Neural progenitor cell (in vitro differentiated cells): Measurements from ENCODE around the gene NHP2. TPM values are rescaled to one million over a fixed set of nuclear protein-coding genes. Genes with fewer than 3 reads are reported as not detected.
A peak's percentile ranks its signal among the peaks of the same experiment; 100 is the strongest.

ENCODE experiments used
- DNase-seq: peaks from one replicate; pipeline ENCODE4 v3.0.0-alpha.2; 2016; ENCODE audit warnings: low spot score
- H2AFZ ChIP-seq: fragments of 200-600 bp; sonication (generic); replicated peaks from 2 replicates; pipeline ENCODE4 v1.6.1; 2016; ENCODE audit warnings: antibody characterized with exemption
- H3F3A ChIP-seq: fragments of 200-600 bp; sonication (generic); 2 replicates; pipeline ENCODE4 v1.6.1; 2016; ENCODE audit warnings: antibody characterized with exemption, low read depth
- H3K27ac ChIP-seq: fragments of 200-600 bp; sonication (generic); 2 replicates; pipeline ENCODE4 v1.5.1; 2016; ENCODE audit warnings: mild to moderate bottlenecking
- H3K27me3 ChIP-seq: fragments of 200-600 bp; sonication (generic); 2 replicates; pipeline ENCODE4 v1.6.1; 2016; ENCODE audit warnings: mild to moderate bottlenecking, moderate library complexity
- H3K36me3 ChIP-seq: fragments of 200-600 bp; sonication (generic); 2 replicates; pipeline ENCODE4 v1.5.1; 2016
- H3K4me1 ChIP-seq: fragments of 200-600 bp; sonication (generic); 2 replicates; pipeline ENCODE4 v1.6.1; 2016; ENCODE audit warnings: mixed run types
- H3K4me2 ChIP-seq: fragments of 200-600 bp; sonication (generic); 2 replicates; pipeline ENCODE4 v1.6.1; 2016
- H3K4me3 ChIP-seq: fragments of 200-600 bp; sonication (generic); 2 replicates; pipeline ENCODE4 v1.5.1; 2016
- H3K79me2 ChIP-seq: fragments of 200-600 bp; sonication (generic); 2 replicates; pipeline ENCODE4 v1.6.1; 2016; ENCODE audit warnings: low read depth
- H3K9ac ChIP-seq: fragments of 200-600 bp; sonication (generic); 2 replicates; pipeline ENCODE4 v1.6.1; 2016
- H3K9me3 ChIP-seq: fragments of 200-600 bp; sonication (generic); 2 replicates; pipeline ENCODE4 v1.5.1; 2016; ENCODE audit warnings: low read depth
- H4K20me1 ChIP-seq: fragments of 200-600 bp; sonication (generic); 2 replicates; pipeline ENCODE4 v1.6.1; 2016; ENCODE audit warnings: low read depth
- H3K27ac Mint-ChIP-seq: 3 replicates; pipeline ENCODE4 v1.8.0; 2021; ENCODE audit warnings: mixed read lengths
- H3K27me3 Mint-ChIP-seq: 2 replicates; pipeline ENCODE4 v1.8.0; 2022; ENCODE audit warnings: low read depth, mild to moderate bottlenecking, inconsistent platforms, moderate library complexity, mixed read lengths; ENCODE audit not compliant: insufficient read depth
- H3K36me3 Mint-ChIP-seq: 3 replicates; pipeline ENCODE4 v1.8.0; 2021; ENCODE audit warnings: mixed read lengths
- H3K4me1 Mint-ChIP-seq: 3 replicates; pipeline ENCODE4 v1.8.0; 2021; ENCODE audit warnings: mixed read lengths
- H3K4me3 Mint-ChIP-seq: 3 replicates; pipeline ENCODE4 v1.8.0; 2021; ENCODE audit warnings: mild to moderate bottlenecking, moderate library complexity, mixed read lengths
- H3K9me3 Mint-ChIP-seq: 3 replicates; pipeline ENCODE4 v1.8.0; 2020; ENCODE audit warnings: mixed read lengths
- EZH2 ChIP-seq: fragments of 200-600 bp; sonication (generic); IDR thresholded peaks from 2 replicates; pipeline ENCODE4 v1.6.1; 2017; ENCODE audit warnings: antibody characterized with exemption, mild to moderate bottlenecking, moderate library complexity
- EZH2phosphoT487 ChIP-seq: fragments of 200-600 bp; sonication (generic); IDR thresholded peaks from 2 replicates; pipeline ENCODE4 v1.6.1; 2017; ENCODE audit warnings: antibody characterized with exemption
- total RNA-seq: library from RNA; depleted of rRNA; stranded (reverse); fragments of >200 nt; gene quantifications from 2 replicates; pipeline ENCODE4 v1.2.3, GENCODE V29; 2015; ENCODE audit warnings: low replicate concordance
- TF ChIP-seq, protein P1 (sequence below): fragments of 200-600 bp; sonication (generic); IDR thresholded peaks from 2 replicates; pipeline ENCODE4 v1.5.1; 2017; ENCODE audit warnings: antibody characterized with exemption, mild to moderate bottlenecking

NHP2 gene
- total RNA-seq, 1 donor from 2014 or later: 357 TPM

DNA sequence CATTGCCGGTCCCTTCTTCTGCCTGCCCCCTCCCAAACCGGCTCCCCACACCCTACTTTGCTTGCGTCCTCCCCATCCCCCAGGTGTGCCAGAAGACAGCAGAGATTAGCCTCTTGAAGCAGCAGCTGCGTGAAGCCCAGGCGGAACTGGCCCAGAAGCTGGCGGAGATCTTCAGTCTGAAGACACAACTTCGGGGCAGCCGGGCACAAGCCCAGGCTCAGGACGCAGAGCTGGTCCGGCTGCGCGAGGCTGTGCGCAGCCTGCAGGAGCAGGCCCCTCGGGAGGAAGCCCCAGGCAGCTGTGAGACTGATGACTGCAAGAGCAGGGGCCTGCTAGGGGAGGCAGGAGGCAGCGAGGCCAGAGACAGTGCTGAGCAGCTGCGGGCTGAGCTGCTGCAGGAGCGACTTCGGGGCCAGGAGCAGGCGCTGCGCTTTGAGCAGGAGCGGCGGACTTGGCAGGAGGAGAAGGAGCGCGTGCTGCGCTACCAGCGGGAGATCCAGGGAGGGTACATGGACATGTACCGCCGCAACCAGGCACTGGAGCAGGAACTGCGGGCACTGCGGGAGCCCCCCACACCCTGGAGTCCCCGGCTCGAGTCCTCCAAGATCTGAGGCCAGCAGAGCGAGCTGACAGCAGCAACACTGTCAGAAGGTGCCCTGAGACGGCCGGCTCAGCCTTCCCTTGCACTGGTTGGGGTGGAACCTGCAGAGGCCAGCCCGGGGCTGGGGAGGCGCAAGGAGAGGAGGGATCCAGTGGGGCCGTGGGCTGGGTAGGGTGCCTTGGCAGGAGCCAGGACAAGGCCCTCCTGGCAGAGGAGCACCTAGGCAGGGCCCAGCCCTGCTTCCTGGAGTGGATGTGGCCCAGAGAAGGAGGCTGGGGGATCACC lies 32.1 kb downstream of the NHP2 start:
- H4K20me1 ChIP-seq: peaks cover 14% of the 10 kb centered on the region
- H2AFZ ChIP-seq: no peak overlapping the region
- H3K27ac ChIP-seq: no peak overlapping the region
- H3K79me2 ChIP-seq: peaks cover 19% of the 10 kb centered on the region
- H3K36me3 Mint-ChIP-seq: peaks cover 3% of the 10 kb centered on the region
- H3K9ac ChIP-seq: no peak overlapping the region
- H3K9me3 ChIP-seq: no peaks in the 10 kb centered on the region
- no peaks in the 10 kb centered on the region for H3K27me3 ChIP-seq
- no peak overlapping the region for H3K4me2 ChIP-seq
- no peak overlapping the region for H3K4me3 ChIP-seq
- no peaks in the 10 kb centered on the region for H3K36me3 ChIP-seq
- peaks cover 8% of the 10 kb centered on the region for H3K27me3 Mint-ChIP-seq
- H3K4me1 ChIP-seq: peaks cover 20% of the 10 kb centered on the region
- peaks cover 21% of the 10 kb centered on the region for H3F3A ChIP-seq
- no peak for TF ChIP-seq EZH2
- TF ChIP-seq, protein P1, sequence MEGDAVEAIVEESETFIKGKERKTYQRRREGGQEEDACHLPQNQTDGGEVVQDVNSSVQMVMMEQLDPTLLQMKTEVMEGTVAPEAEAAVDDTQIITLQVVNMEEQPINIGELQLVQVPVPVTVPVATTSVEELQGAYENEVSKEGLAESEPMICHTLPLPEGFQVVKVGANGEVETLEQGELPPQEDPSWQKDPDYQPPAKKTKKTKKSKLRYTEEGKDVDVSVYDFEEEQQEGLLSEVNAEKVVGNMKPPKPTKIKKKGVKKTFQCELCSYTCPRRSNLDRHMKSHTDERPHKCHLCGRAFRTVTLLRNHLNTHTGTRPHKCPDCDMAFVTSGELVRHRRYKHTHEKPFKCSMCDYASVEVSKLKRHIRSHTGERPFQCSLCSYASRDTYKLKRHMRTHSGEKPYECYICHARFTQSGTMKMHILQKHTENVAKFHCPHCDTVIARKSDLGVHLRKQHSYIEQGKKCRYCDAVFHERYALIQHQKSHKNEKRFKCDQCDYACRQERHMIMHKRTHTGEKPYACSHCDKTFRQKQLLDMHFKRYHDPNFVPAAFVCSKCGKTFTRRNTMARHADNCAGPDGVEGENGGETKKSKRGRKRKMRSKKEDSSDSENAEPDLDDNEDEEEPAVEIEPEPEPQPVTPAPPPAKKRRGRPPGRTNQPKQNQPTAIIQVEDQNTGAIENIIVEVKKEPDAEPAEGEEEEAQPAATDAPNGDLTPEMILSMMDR: no peak
- TF ChIP-seq EZH2phosphoT487: no peak
- H3K9me3 Mint-ChIP-seq: no peaks in the 10 kb centered on the region
- no peak overlapping the region for H3K27ac Mint-ChIP-seq
- no peak for DNase-seq
- H3K4me1 Mint-ChIP-seq: peaks cover 23% of the 10 kb centered on the region
- no peak overlapping the region for H3K4me3 Mint-ChIP-seq

DNA sequence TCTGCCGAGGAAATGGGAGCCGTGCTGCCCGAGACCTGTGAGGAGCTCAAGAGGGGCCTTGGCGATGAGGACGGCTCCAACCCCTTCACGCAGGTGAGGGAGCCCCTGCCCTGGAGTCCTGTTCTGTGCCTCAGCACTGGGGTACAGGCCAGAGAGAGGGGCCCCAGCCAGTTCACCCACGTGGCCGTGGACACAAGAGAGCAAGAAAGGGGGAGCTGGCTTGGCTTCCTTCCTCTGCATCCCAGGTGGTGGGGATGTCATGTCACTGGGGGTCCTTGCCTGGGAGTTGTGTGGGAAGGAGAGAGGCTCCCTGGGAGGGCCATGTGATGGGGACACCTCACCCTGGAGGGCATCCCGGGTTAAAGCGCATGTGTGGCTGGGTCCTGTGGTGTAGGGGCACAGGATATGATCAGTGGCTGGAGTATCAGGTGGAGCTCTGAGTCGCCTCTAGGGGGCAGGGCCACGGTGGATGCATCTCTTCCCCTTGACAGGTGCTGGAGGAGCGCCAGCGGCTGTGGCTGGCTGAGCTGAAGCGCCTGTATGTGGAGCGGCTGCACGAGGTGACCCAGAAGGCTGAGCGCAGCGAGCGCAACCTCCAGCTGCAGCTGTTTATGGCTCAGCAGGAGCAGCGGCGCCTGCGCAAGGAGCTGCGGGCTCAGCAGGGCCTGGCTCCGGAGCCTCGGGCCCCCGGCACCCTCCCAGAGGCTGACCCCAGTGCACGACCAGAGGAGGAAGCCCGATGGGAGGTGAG lies 32.9 kb downstream of the NHP2 start:
- no peak overlapping the region for H3K4me2 ChIP-seq
- peaks cover 26% of the 10 kb centered on the region for H3K4me1 Mint-ChIP-seq
- peaks cover 7% of the 10 kb centered on the region for H3K27me3 Mint-ChIP-seq
- H3F3A ChIP-seq: peaks cover 21% of the 10 kb centered on the region
- peaks cover 15% of the 10 kb centered on the region for H3K4me1 ChIP-seq
- no peak overlapping the region for H2AFZ ChIP-seq
- no peaks in the 10 kb centered on the region for H3K9me3 ChIP-seq
- H3K4me3 Mint-ChIP-seq: no peak overlapping the region
- H3K27me3 ChIP-seq: no peaks in the 10 kb centered on the region
- no peaks in the 10 kb centered on the region for H3K36me3 ChIP-seq
- no peak overlapping the region for H3K9ac ChIP-seq
- no peak overlapping the region for H3K27ac ChIP-seq
- H3K79me2 ChIP-seq: peaks cover 23% of the 10 kb centered on the region
- H3K36me3 Mint-ChIP-seq: peaks cover 2% of the 10 kb centered on the region
- no peak overlapping the region for H3K4me3 ChIP-seq
- H3K9me3 Mint-ChIP-seq: no peaks in the 10 kb centered on the region
- no peak overlapping the region for H3K27ac Mint-ChIP-seq
- H4K20me1 ChIP-seq: peaks cover 19% of the 10 kb centered on the region
- peak; percentile 86 for DNase-seq
- TF ChIP-seq, protein P1: peak; percentile 63
- no peak for TF ChIP-seq EZH2
- TF ChIP-seq EZH2phosphoT487: no peak

- Histone ChIP-seq H2AFZ (no peak overlapping the region), H3K4me1 (peaks cover 18% of the 10 kb centered on the region), H3K79me2 (peaks cover 24% of the 10 kb centered on the region), H3K4me2 (no peak overlapping the region), H3K36me3 (no peaks in the 10 kb centered on the region), H3K27me3 (no peaks in the 10 kb centered on the region), H3K4me3 (no peak overlapping the region), H3K9me3 (no peaks in the 10 kb centered on the region), H4K20me1 (peaks cover 24% of the 10 kb centered on the region), H3K9ac (no peak overlapping the region), H3K27ac (no peak overlapping the region), H3F3A (peaks cover 22% of the 10 kb centered on the region)
- Mint-ChIP-seq H3K36me3 (peaks cover under 1% of the 10 kb centered on the region), H3K27me3 (peaks cover 7% of the 10 kb centered on the region), H3K27ac (no peak overlapping the region), H3K4me3 (no peak overlapping the region), H3K9me3 (no peaks in the 10 kb centered on the region), H3K4me1 (peaks cover 24% of the 10 kb centered on the region)
- no peak for DNase-seq
- TF ChIP-seq, protein P1: no peak
- TF ChIP-seq EZH2: no peak
- no peak for TF ChIP-seq EZH2phosphoT487
Observed at GRCh38 chr5:178119915-178120606, 33.6 kb downstream of the NHP2 start.
